22Rv1 (cell line): ENCODE measurements around the gene ANAPC16.

ENCODE experiments used
- ZFX ChIP-seq: fragments of 450-650 bp; IDR thresholded peaks from 2 replicates; pipeline ENCODE4 v1.6.1; 2017; ENCODE audit warnings: antibody characterized with exemption, borderline replicate concordance
- TF ChIP-seq, protein P1 (sequence below): fragments of 450-650 bp; IDR thresholded peaks from 2 replicates; pipeline ENCODE4 v1.5.1; 2017; ENCODE audit warnings: mild to moderate bottlenecking

DNA sequence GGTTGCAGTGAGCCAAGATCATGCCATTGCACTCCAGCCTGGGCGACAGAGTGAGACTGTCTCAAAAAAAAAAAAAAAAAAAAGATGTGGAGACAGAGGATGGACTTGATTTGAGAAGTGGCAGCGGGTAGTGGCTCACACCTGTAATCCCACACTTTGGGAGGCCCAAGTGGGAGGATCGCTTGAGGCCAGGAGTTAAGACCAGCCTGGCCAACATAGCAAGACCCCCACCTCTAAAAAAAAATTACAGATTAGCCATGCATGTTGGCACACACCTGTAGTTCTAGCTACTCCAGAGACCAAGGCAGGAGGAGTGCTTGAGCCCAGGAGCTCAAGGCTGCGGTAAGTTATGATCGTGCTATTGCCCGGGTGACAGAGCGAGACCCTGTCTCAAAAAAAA, 24.6 kb downstream of the ANAPC16 start:
- TF ChIP-seq, protein P1, sequence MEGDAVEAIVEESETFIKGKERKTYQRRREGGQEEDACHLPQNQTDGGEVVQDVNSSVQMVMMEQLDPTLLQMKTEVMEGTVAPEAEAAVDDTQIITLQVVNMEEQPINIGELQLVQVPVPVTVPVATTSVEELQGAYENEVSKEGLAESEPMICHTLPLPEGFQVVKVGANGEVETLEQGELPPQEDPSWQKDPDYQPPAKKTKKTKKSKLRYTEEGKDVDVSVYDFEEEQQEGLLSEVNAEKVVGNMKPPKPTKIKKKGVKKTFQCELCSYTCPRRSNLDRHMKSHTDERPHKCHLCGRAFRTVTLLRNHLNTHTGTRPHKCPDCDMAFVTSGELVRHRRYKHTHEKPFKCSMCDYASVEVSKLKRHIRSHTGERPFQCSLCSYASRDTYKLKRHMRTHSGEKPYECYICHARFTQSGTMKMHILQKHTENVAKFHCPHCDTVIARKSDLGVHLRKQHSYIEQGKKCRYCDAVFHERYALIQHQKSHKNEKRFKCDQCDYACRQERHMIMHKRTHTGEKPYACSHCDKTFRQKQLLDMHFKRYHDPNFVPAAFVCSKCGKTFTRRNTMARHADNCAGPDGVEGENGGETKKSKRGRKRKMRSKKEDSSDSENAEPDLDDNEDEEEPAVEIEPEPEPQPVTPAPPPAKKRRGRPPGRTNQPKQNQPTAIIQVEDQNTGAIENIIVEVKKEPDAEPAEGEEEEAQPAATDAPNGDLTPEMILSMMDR = no peak
- no peak for TF ChIP-seq ZFX
